ENCODE results near the gene METTL16.

GRCh38 chr17:2421315-2422147 is 90.2 kb downstream of the METTL16 start:
- TF ChIP-seq JUND (IDR thresholded peaks at IDR 0.05; ENCODE audit: borderline replicate concordance, low read depth, low read length) (no peak), JUND (tag; IDR thresholded peaks at IDR 0.05; ENCODE audit: borderline replicate concordance, low read depth, low read length) (no peak), ZNF184 (CRISPR knock-in tag; IDR thresholded peaks at IDR 0.05) (no peak), HMG20B (CRISPR knock-in tag; IDR thresholded peaks at IDR 0.05) (no peak), EP300 (IDR thresholded peaks at IDR 0.05; ENCODE audit: low read length) (no peak), SREBF1 (IDR thresholded peaks at IDR 0.05; ENCODE audit: borderline replicate concordance, low read depth, low read length) (no peak), NCOA1 (IDR thresholded peaks at IDR 0.05; ENCODE audit: low read depth) (no peak), CREB1 (IDR thresholded peaks at IDR 0.05) (no peak), CREB1 (CRISPR knock-in tag; IDR thresholded peaks at IDR 0.05) (no peak), TARDBP (IDR thresholded peaks at IDR 0.05) (no peak), RCOR1 (IDR thresholded peaks at IDR 0.05; ENCODE audit: borderline replicate concordance in 1 of 2, low read depth in 2 of 2, low read length in 2 of 2) (no peak)

Data from K562 (cell line).